Right lobe of liver (tissue), 6 donors: ENCODE data around the gene DENND1B. TPM values are rescaled to one million over a fixed set of nuclear protein-coding genes. Genes with fewer than 3 reads are reported as not detected.
A peak's percentile ranks its signal among the peaks of the same experiment; 100 is the strongest.

Source experiments
- ATAC-seq, 4 donors: fragments of 200-7000 bp; cut with Tn5 transposase; one replicate each; pipeline ENCODE4 v1.9.1; 2020; ENCODE audit warnings: mild to moderate bottlenecking in 4 of 4, moderate library complexity in 4 of 4
- DNase-seq, 3 donors: peaks; one replicate each; pipeline ENCODE4 v3.0.0-alpha.2; 2020
- H3K27ac ChIP-seq, 3 donors: fragments of 200-600 bp; one replicate each; pipeline ENCODE4 v1.8.0; 2022
- H3K27me3 ChIP-seq, 2 donors: fragments of 200-600 bp; one replicate each; pipeline ENCODE4 v1.8.0; 2022
- H3K36me3 ChIP-seq, 4 donors: fragments of 200-600 bp; sonication (generic) in 1 of 4; one replicate each; pipeline versions ENCODE4 v1.5.1 to v1.8.0; 2017 to 2022; ENCODE audit warnings: control low read depth in 1 of 4
- H3K4me1 ChIP-seq, 4 donors: fragments of 200-600 bp; sonication (generic) in 1 of 4; one replicate each; pipeline versions ENCODE4 v1.5.1 to v1.8.0; 2017 to 2022; ENCODE audit warnings: control low read depth in 1 of 4
- H3K4me3 ChIP-seq, 3 donors: fragments of 200-600 bp; one replicate each; pipeline ENCODE4 v1.8.0; 2022
- H3K9me3 ChIP-seq, 4 donors: fragments of 200-600 bp; sonication (generic) in 1 of 4; one replicate each; pipeline versions ENCODE4 v1.5.1 to v1.8.0; 2017 to 2022; ENCODE audit warnings: control low read depth in 1 of 4
- POLR2A ChIP-seq: fragments of 450-650 bp; IDR thresholded peaks from one replicate; pipeline ENCODE4 v1.6.1; 2017; ENCODE audit warnings: antibody characterized with exemption, mild to moderate bottlenecking
- WGBS: methylation state at CpG from one replicate; pipeline ENCODE4 v1.1.6; 2018; ENCODE audit warnings: low coverage, low lambda C conversion rate; ENCODE audit not compliant: insufficient coverage; ENCODE audit errors: missing lambda C conversion rate; 5-methylcytosine and 5-hydroxymethylcytosine counted together
- intact Hi-C, 2 donors: fragments of 100-400 bp; cut with DNase I; formaldehyde crosslinking; loops; one replicate each; pipeline versions ENCODE4 v1.11.2 to v1.14.1; 2022
- total RNA-seq, 6 experiments: library from RNA; depleted of rRNA in 2 of 6; stranded (reverse); fragments of >200 nt in 2 of 6; fragmentation: NEBNext Ultra II Directional in 3 of 6; extraction: Animal tissue kit (Norgen Biotek cat#: 25700) in 3 of 6; gene quantifications; one replicate each; pipeline versions ENCODE4 v1.1.0 to v1.2.4, GENCODE V29; 2016 to 2023
- TF ChIP-seq, protein P1 (sequence below), 4 donors: fragments of 200-600 bp in 3 of 4; fragments of 450-650 bp in 1 of 4; IDR thresholded peaks; one replicate each; pipeline versions ENCODE4 v1.5.1 to v1.8.0; 2016 to 2022; ENCODE audit warnings: antibody characterized with exemption in 4 of 4, mild to moderate bottlenecking in 2 of 4
- donor health status: DM: no; HTN: yes; CAD: no.
- donor health status: DM: no; HTN: no; CAD: no.
- donor health status: DM: no; HTN: no; CAD: no.
- donor health status: DM: no; HTN: yes; CAD: no.
- donor health status: DM: no; HTN: yes; CAD: no.

DENND1B gene
- total RNA-seq, 6 experiments from 2014 or later: 6.4 to 8.9 (median 7.3) TPM

DNA sequence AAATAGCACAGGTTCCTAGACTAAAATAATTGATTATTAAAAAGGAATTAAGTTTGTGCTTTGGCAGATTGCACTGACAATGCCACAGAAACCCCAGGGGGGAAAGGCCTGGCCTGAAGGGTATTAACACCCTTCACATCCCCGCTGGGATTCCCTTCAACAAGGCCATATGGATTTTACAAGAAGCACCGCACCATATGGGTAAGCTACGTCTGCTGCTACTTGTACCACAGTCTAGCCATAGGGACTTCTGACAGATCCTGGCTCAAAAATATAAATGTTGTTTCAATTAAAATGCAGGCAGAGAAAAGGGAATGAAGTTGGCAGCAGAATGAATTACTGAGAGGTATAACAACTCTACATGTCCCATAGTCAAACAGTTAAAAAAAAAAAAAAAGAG lies 101.0 kb downstream of the DENND1B start:
- TF ChIP-seq, protein P1, sequence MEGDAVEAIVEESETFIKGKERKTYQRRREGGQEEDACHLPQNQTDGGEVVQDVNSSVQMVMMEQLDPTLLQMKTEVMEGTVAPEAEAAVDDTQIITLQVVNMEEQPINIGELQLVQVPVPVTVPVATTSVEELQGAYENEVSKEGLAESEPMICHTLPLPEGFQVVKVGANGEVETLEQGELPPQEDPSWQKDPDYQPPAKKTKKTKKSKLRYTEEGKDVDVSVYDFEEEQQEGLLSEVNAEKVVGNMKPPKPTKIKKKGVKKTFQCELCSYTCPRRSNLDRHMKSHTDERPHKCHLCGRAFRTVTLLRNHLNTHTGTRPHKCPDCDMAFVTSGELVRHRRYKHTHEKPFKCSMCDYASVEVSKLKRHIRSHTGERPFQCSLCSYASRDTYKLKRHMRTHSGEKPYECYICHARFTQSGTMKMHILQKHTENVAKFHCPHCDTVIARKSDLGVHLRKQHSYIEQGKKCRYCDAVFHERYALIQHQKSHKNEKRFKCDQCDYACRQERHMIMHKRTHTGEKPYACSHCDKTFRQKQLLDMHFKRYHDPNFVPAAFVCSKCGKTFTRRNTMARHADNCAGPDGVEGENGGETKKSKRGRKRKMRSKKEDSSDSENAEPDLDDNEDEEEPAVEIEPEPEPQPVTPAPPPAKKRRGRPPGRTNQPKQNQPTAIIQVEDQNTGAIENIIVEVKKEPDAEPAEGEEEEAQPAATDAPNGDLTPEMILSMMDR (IDR thresholded peaks at IDR 0.05): no peak
- TF ChIP-seq POLR2A: no peak

DNA sequence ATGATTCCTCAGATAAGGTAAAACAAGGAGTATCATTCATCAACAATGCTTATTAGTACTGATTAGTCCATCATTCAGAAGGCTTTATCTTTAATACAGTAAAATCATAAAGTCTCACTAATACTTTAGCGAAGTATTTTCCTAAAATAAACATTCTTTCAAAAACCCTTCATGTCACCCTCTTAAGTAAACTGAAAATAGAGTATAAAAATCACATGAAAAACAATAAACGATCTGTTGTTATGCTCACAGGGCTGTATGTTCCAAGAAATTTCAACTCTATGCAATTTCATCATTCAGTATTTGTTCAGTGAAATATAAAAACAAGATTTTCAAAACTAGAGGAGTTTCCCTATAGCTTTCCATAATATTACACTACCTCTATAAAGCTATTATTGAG lies 102.0 kb downstream of the DENND1B start:
- H3K4me3 ChIP-seq: no peak overlapping the region
- H3K4me1 ChIP-seq: peaks cover 0 to 21% (median 9%) of the 10 kb centered on the region in 4 donors
- no peaks in the 10 kb centered on the region for H3K36me3 ChIP-seq
- H3K9me3 ChIP-seq: no peaks in the 10 kb centered on the region
- TF ChIP-seq, protein P1 (IDR thresholded peaks at IDR 0.05): no peak
- no peak for TF ChIP-seq POLR2A
- intact Hi-C loops: no loop called here
- 38% methylated on average over 2 of the region's 2 CpGs for WGBS
- H3K27me3 ChIP-seq: no peaks in the 10 kb centered on the region
- ATAC-seq (no peak), DNase-seq (no peak)
- H3K27ac ChIP-seq: peak overlapping the region in 1 of 3 donors; percentile 29

More for the DNA sequence above, 101.0 kb downstream of the DENND1B start:
- DNase-seq (no peak), ATAC-seq (no peak)
- Histone ChIP-seq H3K4me3 (no peak overlapping the region), H3K9me3 (no peaks in the 10 kb centered on the region), H3K27me3 (no peaks in the 10 kb centered on the region), H3K4me1 (peaks cover 0 to 21% (median 9%) of the 10 kb centered on the region in 4 donors), H3K27ac (peak overlapping the region in 1 of 3 donors; percentile 29), H3K36me3 (no peaks in the 10 kb centered on the region)
- WGBS: 77% methylated on average over 3 of the region's 3 CpGs
- intact Hi-C loops: no loop called here

DNA sequence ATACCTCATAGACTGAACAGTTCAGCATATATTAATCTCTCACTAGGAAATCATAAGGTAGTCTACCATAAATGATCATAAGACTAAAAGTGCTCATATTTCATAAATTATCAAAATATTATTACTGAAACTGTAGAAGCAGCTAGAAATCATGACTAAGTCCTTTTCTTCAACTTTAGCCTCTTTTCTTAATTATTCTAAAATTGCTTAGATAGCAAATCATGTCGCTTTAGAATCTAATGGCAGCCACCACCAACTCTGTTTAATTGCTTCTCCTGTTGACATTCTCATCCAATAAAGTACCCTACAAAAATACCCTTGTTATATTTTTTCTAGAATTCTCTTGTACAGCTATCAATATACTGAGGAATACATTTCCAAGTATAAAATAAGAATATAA lies 102.9 kb downstream of the DENND1B start:
- no peaks in the 10 kb centered on the region for H3K36me3 ChIP-seq
- DNase-seq: no peak

DNA sequence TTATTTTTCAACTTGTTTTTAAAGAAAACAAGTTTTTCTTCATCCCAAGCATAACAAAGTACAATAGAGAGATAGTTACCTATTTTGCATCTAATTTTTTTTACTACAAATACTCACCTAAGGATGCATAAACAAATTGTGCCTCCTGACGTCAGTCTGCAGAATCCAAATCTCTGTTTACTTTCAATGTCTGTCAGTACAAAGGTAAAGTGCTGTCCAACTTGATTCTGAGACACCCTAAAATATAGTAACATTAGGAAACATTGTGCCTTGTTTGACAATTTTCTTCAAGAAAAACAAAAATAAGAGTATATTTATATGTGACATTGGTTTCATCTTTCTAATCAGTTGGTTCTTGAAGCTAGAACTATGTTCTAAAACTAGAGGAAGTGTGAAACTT lies 103.4 kb downstream of the DENND1B start:
- no peaks in the 10 kb centered on the region for H3K27me3 ChIP-seq
- peaks cover 0 to 21% (median 9%) of the 10 kb centered on the region in 4 donors for H3K4me1 ChIP-seq
- no peak overlapping the region for H3K4me3 ChIP-seq
- DNase-seq (no peak), ATAC-seq (peak; percentile 63 to 74 (median 66))
- WGBS: 50% methylated on average over 1 of the region's 1 CpG
- no peaks in the 10 kb centered on the region for H3K36me3 ChIP-seq
- H3K27ac ChIP-seq: peak overlapping the region in 1 of 3 donors; percentile 45
- no peaks in the 10 kb centered on the region for H3K9me3 ChIP-seq
- TF ChIP-seq, protein P1 (IDR thresholded peaks at IDR 0.05): no peak
- no peak for TF ChIP-seq POLR2A
- intact Hi-C loops: no loop called here

More for the DNA sequence above, 102.9 kb downstream of the DENND1B start:
- 94% methylated on average over 1 of the region's 1 CpG for WGBS
- TF ChIP-seq, protein P1 (IDR thresholded peaks at IDR 0.05): no peak
- Histone ChIP-seq H3K9me3 (no peaks in the 10 kb centered on the region), H3K27ac (peak overlapping the region in 1 of 3 donors; percentile 45), H3K4me3 (no peak overlapping the region), H3K27me3 (no peaks in the 10 kb centered on the region), H3K4me1 (peaks cover 0 to 21% (median 9%) of the 10 kb centered on the region in 4 donors)
- peak in 1 of 4 donors; percentile 5 for ATAC-seq
- intact Hi-C loops: no loop called here

DNA sequence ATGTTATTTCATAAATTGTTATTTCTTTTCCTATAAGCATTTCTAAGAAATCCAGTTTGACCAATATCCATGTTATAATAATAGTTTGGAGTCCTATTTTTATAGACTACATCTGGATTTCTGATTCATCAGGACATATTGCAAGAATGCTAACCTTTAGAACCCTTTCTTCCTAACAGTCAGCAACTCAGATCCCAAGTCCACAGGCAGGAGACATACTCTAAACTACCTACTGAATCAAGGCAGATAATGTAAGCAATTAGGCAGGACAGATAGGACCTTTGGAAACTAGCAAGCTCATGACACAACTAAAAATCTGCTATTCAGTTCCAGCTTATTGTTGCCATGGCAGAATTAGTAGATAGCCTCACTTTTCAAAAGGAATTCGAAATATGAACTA lies 104.1 kb downstream of the DENND1B start:
- Histone ChIP-seq H3K27me3 (no peaks in the 10 kb centered on the region), H3K4me3 (no peak overlapping the region), H3K27ac (no peak overlapping the region), H3K9me3 (no peaks in the 10 kb centered on the region), H3K36me3 (no peaks in the 10 kb centered on the region), H3K4me1 (peaks cover 0 to 21% (median 9%) of the 10 kb centered on the region in 4 donors)
- TF ChIP-seq, protein P1 (IDR thresholded peaks at IDR 0.05): no peak
- no peak for TF ChIP-seq POLR2A
- WGBS: 92% methylated on average over 1 of the region's 1 CpG
- DNase-seq: no peak
- intact Hi-C loops: no loop called here
- no peak for ATAC-seq
